K562 (cell line): ENCODE data around the gene ERAL1. TPM values are rescaled to one million over a fixed set of nuclear protein-coding genes. Genes with fewer than 3 reads are reported as not detected.

Experiments
- ETS1 ChIP-seq: conservative IDR thresholded peaks from 2 replicates; pipeline ENCODE4 v1.6.1; 2011; ENCODE audit warnings: low read depth, mild to moderate bottlenecking, low read length; ENCODE audit not compliant: control insufficient read depth
- HLTF ChIP-seq: fragments of 450-650 bp; IDR thresholded peaks from 2 replicates; pipeline ENCODE4 v1.6.1; 2016
- MTA2 ChIP-seq: fragments of 450-650 bp; IDR thresholded peaks from 2 replicates; pipeline ENCODE4 v1.6.1; 2016; ENCODE audit warnings: low read depth
- MYC ChIP-seq, 2 experiments: fragments of 250-450 bp in 1 of 2; sonication (Bioruptor Pico) in 1 of 2; IDR thresholded peaks; 2 replicates each; pipeline versions ENCODE4 v1.5.1 to v1.6.1; 2012 to 2021; ENCODE audit warnings: low read depth in 2 of 2, borderline replicate concordance in 1 of 2, improper control_type of control experiment in 1 of 2, low read length in 1 of 2, mild to moderate bottlenecking in 1 of 2, moderate library complexity in 1 of 2
- RBM39 ChIP-seq: fragments of 200-400 bp; formaldehyde crosslinking; optimal IDR thresholded peaks from 2 replicates; pipeline ENCODE3; 2018; ENCODE audit warnings: low read depth, low read length
- SNIP1 ChIP-seq: fragments of 450-650 bp; IDR thresholded peaks from 2 replicates; pipeline ENCODE4 v1.7.1; 2017; ENCODE audit warnings: low read depth, mild to moderate bottlenecking
- STAT6 ChIP-seq: sonication (generic); formaldehyde crosslinking; IDR thresholded peaks from 2 replicates; pipeline ENCODE4 v1.8.1; 2023; ENCODE audit warnings: mild to moderate bottlenecking, missing genetic modification reagents
- TCF7 ChIP-seq: sonication (generic); IDR thresholded peaks from 2 replicates; pipeline ENCODE4 v1.6.1; 2016; ENCODE audit warnings: antibody characterized with exemption, borderline replicate concordance
- TEAD4 ChIP-seq, 2 experiments: sonication (generic) in 1 of 2; formaldehyde crosslinking in 1 of 2; IDR thresholded peaks; 2 replicates each; pipeline versions ENCODE4 v1.6.1 to v1.8.0; 2012 to 2022; ENCODE audit warnings: borderline replicate concordance in 1 of 2, inconsistent platforms in 1 of 2, low read length in 1 of 2, mild to moderate bottlenecking in 1 of 2, missing genetic modification reagents in 1 of 2
- ZKSCAN8 ChIP-seq: fragments of 200-800 bp; sonication (Bioruptor generic); IDR thresholded peaks from 2 replicates; pipeline ENCODE4 v1.6.1; 2016; ENCODE audit warnings: missing genetic modification characterization, missing compliant biosample characterization
- ZNF639 ChIP-seq, 2 experiments: fragments of 200-800 bp in 1 of 2; sonication (Bioruptor generic) in 1 of 2; sonication (generic) in 1 of 2; formaldehyde crosslinking in 1 of 2; IDR thresholded peaks in 1 of 2; conservative IDR thresholded peaks in 1 of 2; 2 replicates each; pipeline versions ENCODE4 v1.5.0 to v1.6.1; 2016 to 2020; ENCODE audit warnings: missing compliant biosample characterization in 1 of 2, missing genetic modification characterization in 1 of 2, missing genetic modification reagents in 1 of 2
- ZNF766 ChIP-seq: fragments of 200-800 bp; sonication (Bioruptor generic); conservative IDR thresholded peaks from 2 replicates; pipeline ENCODE4 v1.6.1; 2016; ENCODE audit warnings: missing genetic modification characterization, missing compliant biosample characterization
- polyA plus RNA-seq, 8 experiments: library from polyadenylated mRNA; depleted of rRNA in 4 of 8; stranded (reverse) in 5 of 8; unstranded in 3 of 8; fragments of >200 nt; fragmentation: Nextera tagmentation in 2 of 8; fragmentation: Illumina TruSeq in 1 of 8; extraction: Ambion mirVana in 2 of 8; extraction: Trizol in 1 of 8; gene quantifications; 2 replicates each; pipeline versions ENCODE4 v1.2.1 to v1.2.3, GENCODE V29; 2011 to 2014; ENCODE audit warnings: inconsistent platforms in 1 of 8, missing spikeins in 1 of 8
- total RNA-seq, 7 experiments: library from RNA; depleted of rRNA in 6 of 7; stranded (reverse); fragments of >200 nt in 6 of 7; fragmentation: Illumina TruSeq in 2 of 7; extraction: Trizol in 2 of 7; gene quantifications; 2 replicates each; pipeline versions ENCODE4 v1.2.1 to v1.2.3, GENCODE V29; 2011 to 2021; ENCODE audit warnings: low replicate concordance in 1 of 7
- TF ChIP-seq, protein P1 (sequence below): fragments of 200-800 bp; sonication (Bioruptor generic); IDR thresholded peaks from 2 replicates; pipeline ENCODE4 v1.6.1; 2017; ENCODE audit warnings: missing genetic modification characterization, missing compliant biosample characterization
- TF ChIP-seq, protein P2 (sequence below): fragments of 250-450 bp; sonication (Bioruptor Pico); IDR thresholded peaks from 2 replicates; pipeline ENCODE4 v1.8.0; 2021; ENCODE audit warnings: moderate library complexity, mild to moderate bottlenecking, inconsistent platforms
- TF ChIP-seq, protein P3 (sequence below): fragments of 450-650 bp; IDR thresholded peaks from 2 replicates; pipeline ENCODE4 v1.6.1; 2016; ENCODE audit warnings: mild to moderate bottlenecking

The ERAL1 gene
- total and polyA plus RNA-seq, 9 of the 15 experiments (the other 6 are each of a cell fraction or from before 2014, with no cell fraction given): 37.5 to 351 (median 106) TPM

GRCh38 chr17:28864991-28865849 lies 10.4 kb downstream of the ERAL1 start (continued):
- TF ChIP-seq ZNF639 (CRISPR knock-in tag; conservative IDR thresholded peaks at IDR 0.05 in 1 of 2, IDR thresholded peaks at IDR 0.05 in 1 of 2): peak in 1 of 2 experiments; percentile 89; a peak in 2 of 4 replicates
- peak; percentile 95 for TF ChIP-seq ZNF766 (CRISPR knock-in tag)
- no peak for TF ChIP-seq SNIP1
- TF ChIP-seq, protein P1, sequence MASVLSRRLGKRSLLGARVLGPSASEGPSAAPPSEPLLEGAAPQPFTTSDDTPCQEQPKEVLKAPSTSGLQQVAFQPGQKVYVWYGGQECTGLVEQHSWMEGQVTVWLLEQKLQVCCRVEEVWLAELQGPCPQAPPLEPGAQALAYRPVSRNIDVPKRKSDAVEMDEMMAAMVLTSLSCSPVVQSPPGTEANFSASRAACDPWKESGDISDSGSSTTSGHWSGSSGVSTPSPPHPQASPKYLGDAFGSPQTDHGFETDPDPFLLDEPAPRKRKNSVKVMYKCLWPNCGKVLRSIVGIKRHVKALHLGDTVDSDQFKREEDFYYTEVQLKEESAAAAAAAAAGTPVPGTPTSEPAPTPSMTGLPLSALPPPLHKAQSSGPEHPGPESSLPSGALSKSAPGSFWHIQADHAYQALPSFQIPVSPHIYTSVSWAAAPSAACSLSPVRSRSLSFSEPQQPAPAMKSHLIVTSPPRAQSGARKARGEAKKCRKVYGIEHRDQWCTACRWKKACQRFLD (CRISPR knock-in tag): peak; percentile 97
- TF ChIP-seq, protein P2, sequence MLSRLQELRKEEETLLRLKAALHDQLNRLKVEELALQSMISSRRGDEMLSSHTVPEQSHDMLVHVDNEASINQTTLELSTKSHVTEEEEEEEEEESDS (CRISPR knock-in tag): no peak
- TF ChIP-seq ETS1: peak; percentile 98
- TF ChIP-seq MTA2: peak; percentile 100
- no peak for TF ChIP-seq STAT6 (CRISPR knock-in tag)
- TF ChIP-seq MYC (IDR thresholded peaks at IDR 0.05; ENCODE audit: low read depth, low read length): peak; percentile 78; the same call in 1 of the 2 replicates
- peak; percentile 75; the same call in 1 of the 2 replicates for TF ChIP-seq MYC (CRISPR knock-in tag; IDR thresholded peaks at IDR 0.05; ENCODE audit: borderline replicate concordance, low read depth)
- TF ChIP-seq TEAD4 (IDR thresholded peaks at IDR 0.05; ENCODE audit: low read length): peak; percentile 99
- no peak for TF ChIP-seq TEAD4 (CRISPR knock-in tag; IDR thresholded peaks at IDR 0.05; ENCODE audit: borderline replicate concordance)
- peak; percentile 68; the same call in 1 of the 2 replicates for TF ChIP-seq TCF7
- TF ChIP-seq ZKSCAN8: peak; percentile 90
- TF ChIP-seq HLTF: peak; percentile 98
- TF ChIP-seq, protein P3, sequence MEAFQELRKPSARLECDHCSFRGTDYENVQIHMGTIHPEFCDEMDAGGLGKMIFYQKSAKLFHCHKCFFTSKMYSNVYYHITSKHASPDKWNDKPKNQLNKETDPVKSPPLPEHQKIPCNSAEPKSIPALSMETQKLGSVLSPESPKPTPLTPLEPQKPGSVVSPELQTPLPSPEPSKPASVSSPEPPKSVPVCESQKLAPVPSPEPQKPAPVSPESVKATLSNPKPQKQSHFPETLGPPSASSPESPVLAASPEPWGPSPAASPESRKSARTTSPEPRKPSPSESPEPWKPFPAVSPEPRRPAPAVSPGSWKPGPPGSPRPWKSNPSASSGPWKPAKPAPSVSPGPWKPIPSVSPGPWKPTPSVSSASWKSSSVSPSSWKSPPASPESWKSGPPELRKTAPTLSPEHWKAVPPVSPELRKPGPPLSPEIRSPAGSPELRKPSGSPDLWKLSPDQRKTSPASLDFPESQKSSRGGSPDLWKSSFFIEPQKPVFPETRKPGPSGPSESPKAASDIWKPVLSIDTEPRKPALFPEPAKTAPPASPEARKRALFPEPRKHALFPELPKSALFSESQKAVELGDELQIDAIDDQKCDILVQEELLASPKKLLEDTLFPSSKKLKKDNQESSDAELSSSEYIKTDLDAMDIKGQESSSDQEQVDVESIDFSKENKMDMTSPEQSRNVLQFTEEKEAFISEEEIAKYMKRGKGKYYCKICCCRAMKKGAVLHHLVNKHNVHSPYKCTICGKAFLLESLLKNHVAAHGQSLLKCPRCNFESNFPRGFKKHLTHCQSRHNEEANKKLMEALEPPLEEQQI: peak; percentile 99
- TF ChIP-seq RBM39: peak; percentile 79
